HG03520 (cell line): ENCODE results near the gene ACTR1B.
"Not testable (repeated sequence)": the region's sequence is repeated elsewhere in the genome, so short reads cannot be mapped to it uniquely, and the experiment has no call there.

ENCODE experiments used
- ATAC-seq: cut with Tn5 transposase; IDR thresholded peaks from one replicate; pipeline ENCODE4 v1.9.1; 2021; ENCODE audit warnings: mild to moderate bottlenecking, moderate library complexity; ENCODE audit not compliant: unreplicated experiment

ACTR1B gene

DNA sequence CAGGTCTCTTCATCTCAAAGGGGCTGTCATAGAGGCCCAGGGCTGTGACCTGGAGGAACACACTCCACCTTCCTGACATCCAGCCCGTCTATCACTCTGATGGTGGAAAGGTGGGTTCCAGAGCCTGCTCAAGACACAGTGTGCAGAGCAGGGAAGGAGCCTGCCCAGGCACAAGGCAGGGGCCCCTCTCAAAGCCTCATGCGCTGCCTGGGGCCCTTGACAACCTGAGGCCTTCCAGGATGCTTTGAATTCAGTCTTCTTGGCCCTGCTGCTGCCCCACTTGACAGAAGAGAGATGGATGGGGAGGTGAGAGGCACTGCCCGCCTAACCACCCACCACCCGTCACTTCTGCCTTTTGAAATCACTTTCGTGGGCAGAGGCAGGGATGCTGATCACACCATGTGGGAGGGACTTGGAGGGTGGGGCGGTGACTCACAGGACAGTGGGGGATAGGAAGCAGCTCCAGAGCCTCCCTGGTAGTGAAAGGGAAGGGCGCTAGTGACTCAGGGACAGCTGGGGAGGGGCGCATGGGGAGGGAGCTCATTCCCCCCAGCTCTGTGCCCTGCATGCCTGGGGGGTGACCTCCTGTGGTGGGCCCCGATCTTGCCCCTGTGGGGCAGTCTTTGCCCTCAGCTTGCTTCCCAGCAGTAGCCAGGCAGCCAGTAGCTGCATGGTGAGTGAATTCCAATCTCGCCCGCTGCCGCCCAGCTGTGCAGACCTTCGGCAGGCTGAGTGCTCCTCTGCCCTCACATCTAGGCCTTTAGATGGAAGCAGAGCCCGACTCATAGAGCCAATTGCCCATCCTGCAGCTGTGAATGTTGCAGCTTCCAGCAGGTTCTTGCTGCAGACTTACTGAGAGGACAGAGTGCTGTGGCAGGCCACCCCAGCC is 44.7 kb downstream of the ACTR1B start:
- not testable (repeated sequence) for ATAC-seq

GRCh38 chr2:97617911-97618310 is 45.9 kb downstream of the ACTR1B start:
- ATAC-seq = no peak

DNA sequence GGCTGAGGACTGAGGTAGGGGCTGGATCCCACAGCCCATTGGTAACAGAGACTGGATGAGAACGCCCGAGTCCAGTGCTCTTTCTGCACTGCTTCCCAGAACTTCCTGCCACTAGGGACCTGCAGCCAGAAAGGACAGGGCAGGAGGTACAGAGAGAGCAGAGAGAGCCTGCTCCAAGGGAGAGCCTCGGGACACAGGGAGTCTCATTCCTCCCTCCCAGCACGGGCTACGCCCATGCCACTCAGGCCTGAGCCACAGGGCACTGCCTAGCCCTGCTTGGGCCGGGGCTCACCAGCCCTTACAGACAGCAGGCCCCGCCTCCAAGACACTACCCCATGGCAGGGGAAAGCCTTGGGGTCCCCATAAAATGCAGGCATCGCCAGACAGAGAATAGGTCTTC is 48.1 kb downstream of the ACTR1B start:
- ATAC-seq = not testable (repeated sequence)

DNA sequence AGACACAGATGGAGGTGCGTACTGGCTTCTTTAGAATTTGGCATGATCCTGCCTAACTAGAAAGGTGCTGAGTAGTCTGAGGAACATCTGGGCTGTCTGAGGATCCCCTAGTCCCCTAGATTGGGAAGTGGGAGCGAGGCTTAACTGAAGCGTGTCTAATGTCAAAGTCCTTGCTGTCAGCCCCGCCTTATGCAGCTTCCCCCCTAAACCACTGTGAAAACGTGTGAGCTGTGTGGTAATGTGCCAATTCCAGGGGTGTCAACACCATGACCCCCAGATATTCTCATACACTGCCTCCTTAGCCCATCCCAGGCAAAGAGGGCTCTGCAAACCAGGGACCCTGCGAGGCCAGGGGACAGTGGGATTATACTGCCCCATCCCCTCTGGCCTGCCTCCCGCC is 51.9 kb downstream of the ACTR1B start:
- ATAC-seq = not testable (repeated sequence)

GRCh38 chr2:97608745-97609144 is 55.1 kb downstream of the ACTR1B start:
- ATAC-seq = not testable (repeated sequence)
